Tibial nerve (tissue), 4 donors: ENCODE results near the gene PTPN22.

Source experiments
- EP300 ChIP-seq, 2 donors: sonication (generic); formaldehyde crosslinking; IDR thresholded peaks; one replicate each; pipeline ENCODE4 v1.6.1; 2017; ENCODE audit warnings: antibody characterized with exemption in 2 of 2, mild to moderate bottlenecking in 1 of 2
- POLR2A ChIP-seq, 2 donors: fragments of 450-650 bp; IDR thresholded peaks; one replicate each; pipeline ENCODE4 v1.6.1; 2017; ENCODE audit warnings: antibody characterized with exemption in 2 of 2, mild to moderate bottlenecking in 2 of 2, moderate library complexity in 2 of 2
- TF ChIP-seq, protein P1 (sequence below), 5 experiments: fragments of 200-600 bp in 3 of 5; fragments of 450-650 bp in 2 of 5; sonication (generic) in 3 of 5; IDR thresholded peaks; one replicate each; pipeline ENCODE4 v1.5.1; 2016 to 2019; ENCODE audit warnings: antibody characterized with exemption in 5 of 5, mild to moderate bottlenecking in 3 of 5, moderate library complexity in 2 of 5

DNA sequence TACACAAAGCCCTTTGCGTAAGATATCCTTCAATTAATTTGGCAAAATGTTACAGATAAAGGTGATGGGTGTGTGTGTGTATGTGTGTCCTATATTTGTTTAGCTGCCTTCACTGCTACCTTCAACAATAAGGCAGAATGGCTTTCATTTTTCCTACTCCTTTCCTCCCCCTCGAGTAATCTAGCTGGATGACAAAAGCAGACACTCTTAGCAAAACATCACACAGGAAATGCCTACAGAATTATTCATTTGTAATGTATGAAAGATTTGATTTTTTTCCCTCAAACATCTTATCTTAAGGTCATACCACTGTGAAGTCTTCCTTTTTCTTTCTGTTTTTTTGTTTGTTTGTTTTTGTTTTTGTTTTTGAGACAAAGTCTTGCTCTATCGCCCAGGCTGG is 10.6 kb downstream of the PTPN22 start:
- TF ChIP-seq, protein P1, sequence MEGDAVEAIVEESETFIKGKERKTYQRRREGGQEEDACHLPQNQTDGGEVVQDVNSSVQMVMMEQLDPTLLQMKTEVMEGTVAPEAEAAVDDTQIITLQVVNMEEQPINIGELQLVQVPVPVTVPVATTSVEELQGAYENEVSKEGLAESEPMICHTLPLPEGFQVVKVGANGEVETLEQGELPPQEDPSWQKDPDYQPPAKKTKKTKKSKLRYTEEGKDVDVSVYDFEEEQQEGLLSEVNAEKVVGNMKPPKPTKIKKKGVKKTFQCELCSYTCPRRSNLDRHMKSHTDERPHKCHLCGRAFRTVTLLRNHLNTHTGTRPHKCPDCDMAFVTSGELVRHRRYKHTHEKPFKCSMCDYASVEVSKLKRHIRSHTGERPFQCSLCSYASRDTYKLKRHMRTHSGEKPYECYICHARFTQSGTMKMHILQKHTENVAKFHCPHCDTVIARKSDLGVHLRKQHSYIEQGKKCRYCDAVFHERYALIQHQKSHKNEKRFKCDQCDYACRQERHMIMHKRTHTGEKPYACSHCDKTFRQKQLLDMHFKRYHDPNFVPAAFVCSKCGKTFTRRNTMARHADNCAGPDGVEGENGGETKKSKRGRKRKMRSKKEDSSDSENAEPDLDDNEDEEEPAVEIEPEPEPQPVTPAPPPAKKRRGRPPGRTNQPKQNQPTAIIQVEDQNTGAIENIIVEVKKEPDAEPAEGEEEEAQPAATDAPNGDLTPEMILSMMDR (IDR thresholded peaks at IDR 0.05): no peak
- TF ChIP-seq POLR2A (IDR thresholded peaks at IDR 0.05): no peak
- TF ChIP-seq EP300 (IDR thresholded peaks at IDR 0.05): no peak
